Measurements from ENCODE around the gene TSR3. TPM values are rescaled to one million over a fixed set of nuclear protein-coding genes. Genes with fewer than 3 reads are reported as not detected.

The TSR3 gene
- polyA plus RNA-seq, 12 donors: 32.5 to 53.9 (median 42.2) TPM; not detected in 1

DNA sequence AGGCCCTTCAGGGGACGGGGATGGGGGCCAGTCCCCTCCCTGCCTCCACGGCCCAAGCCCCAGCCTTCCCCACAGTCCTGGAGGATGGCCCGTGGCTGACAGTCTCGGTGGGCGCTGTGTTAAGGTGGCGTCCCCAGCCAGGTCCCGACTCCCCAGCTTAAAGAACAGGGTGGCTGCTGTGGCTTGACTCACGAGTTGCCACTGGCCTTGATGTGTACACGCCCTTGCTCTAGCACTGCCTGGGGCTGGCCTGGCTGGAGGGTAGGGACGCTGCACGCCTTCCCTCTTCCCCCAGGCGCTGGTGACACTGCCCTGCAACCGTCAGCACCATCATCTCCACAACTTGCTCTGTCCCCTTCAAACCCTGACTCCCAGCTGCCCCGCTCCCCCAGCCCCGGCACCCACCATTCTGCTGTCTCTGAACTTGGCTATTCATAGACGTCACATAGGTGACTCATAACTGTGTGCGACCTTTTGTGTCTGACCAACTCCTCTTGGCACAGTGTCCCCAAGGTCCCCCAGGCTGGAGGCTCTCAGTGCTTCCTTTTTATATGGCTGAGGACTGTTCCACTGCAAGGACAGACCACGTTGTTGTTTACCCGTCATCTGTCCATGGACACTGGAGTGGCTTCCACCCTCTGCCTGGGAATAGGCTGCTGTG, 6.4 kb upstream of the TSR3 start:
- no peak for DNase-seq

- DNase-seq: no peak
These were observed 4.6 kb upstream of the TSR3 start for GRCh38 chr16:1356061-1356900.

- no peak for DNase-seq
These were observed 3.9 kb upstream of the TSR3 start for GRCh38 chr16:1355591-1355990.

GRCh38 chr16:1354815-1355540, 3.3 kb upstream of the TSR3 start:
- no peak for DNase-seq

DNA sequence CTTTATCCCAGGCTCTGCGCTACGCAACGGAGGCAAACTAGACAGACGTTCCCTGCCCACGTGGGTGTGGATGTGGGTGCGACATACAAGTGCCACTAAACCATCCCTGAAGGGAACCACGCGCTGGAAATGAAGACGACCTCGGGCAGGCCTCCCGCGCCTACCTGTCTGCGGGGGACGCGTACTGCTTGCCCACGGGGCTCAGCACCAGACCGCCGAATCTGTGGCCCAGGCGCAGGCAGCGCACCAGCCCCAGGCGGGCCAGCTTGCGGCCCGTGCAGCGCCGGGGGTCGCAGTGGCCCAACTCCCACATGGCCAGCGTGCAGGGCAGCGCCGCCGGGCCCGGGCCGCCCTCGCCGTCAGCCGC, 480 bp downstream of the TSR3 start:
- DNase-seq: no peak

DNA sequence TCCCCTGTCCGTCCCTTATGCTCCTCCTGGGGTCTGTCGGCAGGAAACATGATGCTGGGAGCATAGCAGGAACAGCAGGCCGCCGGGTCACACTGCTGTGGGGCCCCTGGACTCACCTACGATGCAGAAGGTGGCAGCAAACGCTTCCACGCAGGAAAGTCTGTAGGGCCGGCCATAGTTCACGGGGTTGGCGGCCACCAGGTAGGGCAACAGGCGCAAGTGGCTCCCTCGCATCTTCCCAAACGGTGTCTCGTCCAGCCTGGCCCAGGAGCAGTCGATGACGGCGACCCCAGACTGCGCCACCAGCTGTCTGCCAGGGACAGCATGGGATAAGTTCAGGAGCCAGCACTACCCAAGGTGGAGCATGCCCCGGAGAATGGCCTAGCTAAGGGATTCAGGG, 987 bp downstream of the TSR3 start:
- DNase-seq: no peak

- no peak for DNase-seq
These were observed 1.7 kb downstream of the TSR3 start for GRCh38 chr16:1349951-1350350.

DNA sequence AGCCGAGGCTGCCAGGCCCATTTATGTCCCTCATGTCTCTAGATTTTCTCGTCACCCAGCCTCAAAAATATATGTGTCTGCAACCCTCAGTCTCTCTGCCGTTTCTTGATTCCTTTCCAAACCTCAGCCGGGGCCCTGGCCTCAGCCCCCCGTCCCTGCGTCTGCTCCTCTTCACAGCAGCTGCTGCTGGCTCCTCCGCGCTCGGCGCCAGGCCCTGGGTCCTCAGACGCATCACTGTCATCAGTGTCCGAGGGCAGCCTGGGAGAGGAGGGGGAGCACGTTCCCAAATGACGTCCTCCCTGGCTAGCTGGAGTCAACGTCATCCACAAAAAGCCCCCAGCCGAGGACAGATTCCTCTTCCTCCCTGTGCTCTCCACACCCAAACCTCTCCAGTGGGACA, 2.3 kb downstream of the TSR3 start:
- no peak for DNase-seq

DNA sequence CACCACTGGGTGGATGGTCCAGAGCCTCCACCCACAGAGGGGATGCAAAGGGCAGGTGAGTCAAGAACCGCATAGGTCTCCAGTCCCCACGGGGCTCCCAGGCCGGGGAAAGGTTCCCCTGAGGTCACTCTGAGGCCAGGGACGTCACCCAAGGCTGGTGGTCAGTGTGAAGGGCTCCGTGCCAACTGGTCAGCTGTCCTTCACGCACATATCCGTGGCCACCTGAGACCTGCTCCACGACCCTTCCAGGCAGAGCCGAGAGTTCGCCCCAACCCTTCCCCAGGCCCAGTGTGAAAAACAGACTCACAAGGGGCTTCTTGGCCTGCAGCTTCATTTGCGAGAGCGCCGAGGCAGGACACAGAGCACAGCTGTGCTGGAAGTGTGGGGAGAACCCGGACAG, 2.8 kb downstream of the TSR3 start:
- DNase-seq: no peak

DNA sequence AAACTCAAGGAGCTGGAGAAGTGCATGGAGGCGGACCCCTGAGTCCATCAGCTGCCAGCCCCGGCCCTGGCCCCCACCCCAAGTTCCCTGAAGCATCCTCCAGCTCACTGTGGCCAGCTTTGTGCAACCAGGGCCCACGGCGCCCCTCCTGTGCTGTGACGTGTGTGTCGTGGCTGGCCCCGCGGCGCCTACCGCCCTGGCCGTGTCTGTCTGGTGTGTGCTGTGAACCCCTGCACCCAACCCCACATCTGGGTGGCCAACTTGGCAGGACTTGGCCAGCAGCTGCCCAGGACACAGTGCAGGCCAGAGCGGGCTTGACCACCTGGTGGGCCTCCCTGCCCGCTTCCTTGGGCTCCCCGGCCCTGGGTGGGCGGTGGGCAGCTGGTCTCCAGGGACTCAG, 3.2 kb downstream of the TSR3 start:
- DNase-seq: no peak

DNA sequence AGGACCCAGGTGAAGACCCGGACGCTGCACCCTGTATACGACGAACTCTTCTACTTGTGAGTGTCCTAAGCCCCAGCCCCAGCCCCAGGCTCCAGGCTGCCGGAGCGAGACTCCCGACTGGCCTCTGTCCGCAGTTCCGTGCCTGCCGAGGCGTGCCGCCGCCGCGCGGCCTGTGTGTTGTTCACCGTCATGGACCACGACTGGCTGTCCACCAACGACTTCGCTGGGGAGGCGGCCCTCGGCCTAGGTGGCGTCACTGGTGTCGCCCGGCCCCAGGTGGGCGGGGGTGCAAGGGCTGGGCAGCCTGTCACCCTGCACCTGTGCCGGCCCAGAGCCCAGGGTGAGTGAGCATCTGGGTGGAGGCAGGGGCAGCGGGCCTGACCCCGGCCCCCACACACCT, 3.7 kb downstream of the TSR3 start:
- no peak for DNase-seq

- DNase-seq: no peak
These were observed 4.3 kb downstream of the TSR3 start for GRCh38 chr16:1347286-1347855.

DNA sequence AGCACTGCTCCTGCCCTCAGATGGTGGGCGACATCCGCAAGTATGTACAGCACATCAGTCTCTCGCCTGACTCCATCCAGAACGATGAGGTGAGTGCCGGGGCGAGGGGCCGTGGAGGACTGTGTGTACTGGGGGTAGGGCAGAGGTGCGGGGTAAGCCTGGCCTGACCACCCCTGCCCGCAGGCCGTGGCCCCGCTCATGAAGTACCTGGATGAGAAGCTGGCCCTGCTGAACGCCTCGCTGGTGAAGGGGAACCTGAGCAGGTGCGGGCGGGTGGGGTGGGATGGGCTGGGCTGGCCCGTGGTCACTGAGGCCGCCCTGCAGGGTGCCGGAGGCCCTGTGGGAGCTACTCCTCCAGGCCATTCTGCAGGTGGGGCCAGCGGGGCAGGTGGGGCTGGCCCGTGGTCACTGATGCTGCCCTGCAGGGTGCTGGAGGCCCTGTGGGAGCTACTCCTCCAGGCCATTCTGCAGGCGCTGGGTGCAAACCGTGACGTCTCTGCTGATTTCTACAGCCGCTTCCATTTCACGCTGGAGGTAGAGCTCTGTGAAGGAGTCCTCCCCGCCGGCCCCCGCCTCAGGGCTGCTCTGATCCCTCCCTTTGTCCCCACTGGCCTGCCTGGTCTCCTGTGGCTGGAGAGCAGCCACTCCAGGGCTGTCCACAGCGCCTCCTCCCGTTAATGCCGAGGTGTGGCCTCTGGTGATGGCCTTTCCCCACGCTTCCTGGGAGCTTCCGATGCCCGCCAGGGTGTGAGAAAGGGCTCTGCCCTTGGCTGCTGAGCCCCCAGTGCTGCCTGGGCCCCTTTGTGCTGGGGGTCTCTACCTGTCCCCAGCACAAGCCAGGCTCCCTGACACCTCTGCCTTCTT, 5.0 kb downstream of the TSR3 start:
- DNase-seq: no peak

GRCh38 chr16:1345651-1346421, 5.8 kb downstream of the TSR3 start:
- DNase-seq: no peak

GRCh38 chr16:1345087-1345486, 6.6 kb downstream of the TSR3 start:
- no peak for DNase-seq

- no peak for DNase-seq
These were observed 7.2 kb downstream of the TSR3 start for GRCh38 chr16:1344499-1344898.

DNA sequence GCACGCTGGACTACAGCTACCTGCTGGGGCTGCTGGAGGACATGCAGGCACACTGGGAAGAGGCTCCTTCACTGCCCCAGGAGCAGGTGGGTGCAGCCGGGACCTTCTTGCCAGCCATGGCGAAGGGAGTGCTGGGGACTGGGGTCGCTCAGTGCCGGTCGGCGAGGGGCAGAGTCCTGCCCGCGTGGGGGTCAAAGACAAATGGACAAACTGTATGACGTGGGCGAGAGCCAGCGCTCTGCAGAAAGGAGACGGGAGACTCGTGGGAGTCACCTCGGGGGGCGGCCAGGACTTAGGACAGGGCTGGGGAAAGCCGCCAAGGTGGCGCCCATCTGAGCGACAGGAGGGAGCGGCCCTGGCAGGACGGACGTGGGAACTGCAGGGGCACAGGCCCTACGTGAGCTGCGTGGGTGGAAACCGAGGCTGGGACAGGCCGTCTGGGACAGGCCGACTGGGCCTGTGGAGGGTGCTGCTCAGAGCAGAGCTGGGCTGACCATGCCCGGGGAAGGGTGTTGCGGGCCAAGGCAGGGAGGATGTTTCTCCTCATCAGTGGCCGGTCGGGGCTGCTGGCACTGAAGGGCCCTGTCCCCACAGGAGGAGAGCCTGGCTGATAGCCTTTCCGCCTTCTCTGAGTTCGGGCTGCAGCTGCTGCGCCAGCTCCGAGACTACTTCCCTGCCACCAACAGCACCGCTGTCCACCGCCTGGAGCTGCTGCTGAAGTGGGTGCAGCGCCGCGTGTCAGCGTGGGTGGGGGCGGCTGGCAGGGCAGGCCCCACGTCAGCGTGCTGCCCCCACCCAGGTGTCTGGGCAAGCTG, 8.0 kb downstream of the TSR3 start:
- DNase-seq: no peak

DNA sequence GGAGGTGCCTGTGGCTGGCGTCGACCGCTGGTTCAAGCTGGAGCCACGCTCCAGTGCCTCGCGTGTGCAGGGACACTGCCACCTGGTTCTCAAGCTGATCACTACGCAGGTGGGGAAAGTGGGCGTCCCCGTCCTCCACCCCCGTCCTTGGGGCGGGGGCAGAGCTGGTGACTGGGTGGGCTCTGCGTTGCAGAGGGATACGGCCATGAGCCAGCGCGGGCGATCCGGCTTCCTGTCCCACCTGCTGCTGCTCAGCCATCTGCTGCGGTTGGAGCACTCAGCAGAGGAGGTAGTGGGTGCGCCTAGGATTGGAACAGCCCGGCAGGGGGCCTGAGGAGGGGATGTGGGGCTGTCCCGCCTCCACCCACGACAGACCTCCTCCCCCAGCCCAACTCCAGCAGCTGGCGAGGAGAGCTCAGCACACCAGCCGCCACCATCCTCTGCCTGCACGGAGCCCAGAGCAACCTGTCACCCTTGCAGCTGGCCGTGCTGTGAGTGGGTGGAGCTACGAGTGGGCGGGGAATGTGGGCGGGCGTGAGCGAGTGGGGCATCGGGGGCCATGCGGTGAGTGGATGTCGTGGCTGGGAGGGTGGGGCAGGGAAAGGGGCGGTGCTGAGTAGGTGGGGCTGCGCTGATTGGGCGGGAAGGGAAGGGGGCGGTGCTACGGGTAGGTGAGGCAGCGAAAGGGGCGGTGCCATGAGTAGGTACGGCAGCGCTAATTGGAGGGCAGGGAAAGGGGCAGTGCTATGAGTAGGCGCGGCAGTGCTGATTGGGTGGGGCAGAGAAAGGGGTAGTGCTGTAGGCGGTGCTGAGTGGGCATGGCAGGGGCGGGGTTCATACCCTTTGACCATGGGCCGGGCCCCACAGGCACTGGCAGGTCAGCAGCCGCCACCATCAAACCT, 8.9 kb downstream of the TSR3 start:
- peak; percentile 56 for DNase-seq
